Hematopoietic multipotent progenitor cell treated with erythropoietin and hydrocortisone succinate and interleukin-3 and kit ligand, for 8 days (in vitro differentiated cells): ENCODE measurements around the gene OR1S1.
"Not testable (repeated sequence)": the region's sequence is repeated elsewhere in the genome, so short reads cannot be mapped to it uniquely, and the experiment has no call there.

ENCODE experiments used
- DNase-seq: peaks from one replicate; pipeline ENCODE4 v3.0.0-alpha.2; 2015

The OR1S1 gene

DNA sequence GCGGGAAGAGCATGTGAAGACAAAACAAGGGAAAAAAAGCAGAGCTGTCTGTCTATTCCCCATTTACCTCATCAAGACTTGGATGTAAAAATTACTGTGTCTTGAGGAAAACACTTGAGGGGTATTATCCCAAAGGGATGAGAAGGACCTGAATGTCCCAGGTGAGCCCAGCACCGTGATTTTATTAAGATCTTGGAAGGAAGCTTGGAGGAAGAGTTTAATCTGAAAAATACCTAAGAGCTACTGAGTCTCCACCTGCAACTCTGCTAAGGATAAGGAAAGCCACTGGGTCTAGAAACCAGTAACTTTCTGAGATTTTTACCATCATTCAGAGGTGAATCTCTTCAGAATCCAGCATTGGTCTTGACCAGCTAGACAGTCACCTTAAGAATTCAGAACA, at the start of gene OR1S1:
Gene OR1S1 (plus strand): TSS at position 301 of the 400 bp plus-strand sequence.
- not testable (repeated sequence) for DNase-seq

DNA sequence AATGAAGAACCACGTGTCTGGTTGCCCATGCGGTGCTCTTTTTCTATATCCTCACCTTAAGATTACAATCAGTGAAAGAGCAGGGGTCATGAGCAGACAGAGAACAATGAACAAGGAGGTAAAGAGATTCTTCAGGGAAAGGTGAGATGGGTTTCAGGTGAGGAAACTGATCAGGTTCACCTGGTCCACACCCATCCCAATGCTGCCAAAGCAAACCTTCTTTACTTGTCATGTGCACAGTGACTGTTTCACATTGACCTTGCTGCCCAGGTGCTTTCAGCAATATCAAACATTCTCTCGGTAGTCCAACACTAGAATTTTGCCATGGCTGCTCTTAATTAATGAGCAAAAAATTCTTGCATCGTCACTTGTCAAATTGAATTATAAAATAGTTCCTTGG, 48.1 kb upstream of the OR1S1 start:
- no peak for DNase-seq

DNA sequence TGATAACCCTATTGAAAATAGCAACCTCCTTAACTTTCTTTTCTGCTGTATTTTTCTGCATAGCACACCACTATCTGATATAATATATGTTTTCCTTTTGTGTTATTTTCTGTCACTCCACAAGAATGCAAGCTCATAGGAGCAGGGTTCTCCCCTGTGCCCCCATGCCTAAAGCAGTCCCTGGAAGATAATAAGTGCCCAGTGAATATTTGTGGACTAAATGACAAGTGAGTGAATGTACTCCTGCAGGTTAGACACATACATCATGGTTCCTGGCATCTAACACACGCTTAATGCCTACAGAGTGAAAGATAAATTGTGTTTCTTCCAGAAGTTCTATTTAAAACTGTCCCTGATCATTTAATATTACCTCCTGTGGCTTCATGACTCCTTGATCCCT, 47.5 kb upstream of the OR1S1 start:
- no peak for DNase-seq

DNA sequence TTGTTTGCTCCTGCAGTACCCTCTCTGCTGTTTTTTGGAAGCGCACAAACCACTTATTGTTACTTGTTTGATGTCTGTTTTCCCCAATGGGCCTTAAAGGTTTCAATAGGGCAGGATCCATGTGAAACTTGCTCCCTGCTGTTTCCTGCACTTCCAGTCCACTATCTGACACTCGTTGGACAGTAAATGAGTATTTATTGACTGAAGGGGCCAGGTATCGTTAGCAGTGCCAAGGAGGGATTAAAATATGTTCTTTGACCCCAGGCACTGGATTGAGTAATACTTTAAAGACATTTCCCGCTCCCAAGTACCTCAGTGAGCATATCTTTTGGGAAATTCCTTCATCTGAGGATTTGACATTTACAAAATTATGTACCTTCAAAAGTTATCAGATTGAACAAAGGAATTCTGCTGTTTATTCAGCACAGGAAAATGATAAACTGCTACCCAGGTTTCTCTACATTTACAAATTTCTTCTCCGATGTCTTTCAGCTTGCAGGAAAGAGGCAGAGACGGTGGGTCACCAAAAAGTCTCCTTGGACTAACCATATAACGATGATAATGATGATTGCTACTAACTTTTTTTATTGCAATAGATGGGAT, 46.9 kb upstream of the OR1S1 start:
- DNase-seq = no peak

DNA sequence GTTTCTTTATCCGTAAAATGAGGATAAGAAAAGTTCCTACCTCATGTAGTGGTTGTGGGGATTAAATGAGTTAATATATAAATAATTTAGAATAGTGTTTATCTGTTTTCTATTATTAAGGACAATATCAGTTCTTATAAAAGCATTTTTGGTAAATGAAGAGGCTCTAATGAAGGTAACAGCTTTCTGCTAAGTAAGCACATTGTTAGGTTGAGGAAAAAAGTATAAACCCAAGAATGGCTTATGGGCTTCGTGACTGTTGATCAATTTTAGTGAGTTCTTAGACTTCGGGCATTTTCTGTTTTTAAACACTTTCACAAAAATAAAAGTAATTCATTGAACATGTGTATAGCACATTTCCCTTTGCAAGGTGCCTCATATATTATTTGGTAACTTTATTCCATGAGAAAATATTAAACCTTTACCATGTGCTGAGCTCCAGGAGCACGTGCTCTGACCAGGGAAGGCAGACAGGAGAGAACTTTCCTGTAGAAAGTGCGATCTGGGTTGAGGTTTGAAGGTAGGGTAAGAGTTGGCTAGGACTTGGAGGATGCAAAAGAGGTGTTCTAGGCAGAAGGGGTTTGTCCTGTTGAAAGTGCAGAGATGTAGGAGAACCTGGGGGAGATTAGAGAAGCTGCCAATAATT, 35.0 kb upstream of the OR1S1 start:
- DNase-seq = no peak

DNA sequence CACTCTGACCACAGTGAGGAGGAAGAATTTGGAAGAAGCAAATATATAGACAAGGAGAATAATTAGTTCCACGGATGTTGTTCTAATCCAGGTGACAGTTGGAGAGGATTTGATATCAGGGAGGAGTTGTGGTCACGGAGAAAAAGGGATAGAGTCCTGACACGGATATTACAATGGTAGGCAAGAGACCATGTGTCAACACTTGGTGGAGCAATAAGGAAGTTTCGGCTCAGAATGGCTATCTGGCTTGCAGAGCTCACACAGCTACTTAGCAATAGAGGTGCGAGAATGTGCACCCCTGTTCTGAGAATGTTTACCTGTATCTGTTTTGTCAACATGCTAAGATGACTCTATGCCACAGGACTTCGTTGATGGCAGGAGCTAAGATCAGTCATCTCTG, 34.1 kb upstream of the OR1S1 start:
- DNase-seq = no peak

DNA sequence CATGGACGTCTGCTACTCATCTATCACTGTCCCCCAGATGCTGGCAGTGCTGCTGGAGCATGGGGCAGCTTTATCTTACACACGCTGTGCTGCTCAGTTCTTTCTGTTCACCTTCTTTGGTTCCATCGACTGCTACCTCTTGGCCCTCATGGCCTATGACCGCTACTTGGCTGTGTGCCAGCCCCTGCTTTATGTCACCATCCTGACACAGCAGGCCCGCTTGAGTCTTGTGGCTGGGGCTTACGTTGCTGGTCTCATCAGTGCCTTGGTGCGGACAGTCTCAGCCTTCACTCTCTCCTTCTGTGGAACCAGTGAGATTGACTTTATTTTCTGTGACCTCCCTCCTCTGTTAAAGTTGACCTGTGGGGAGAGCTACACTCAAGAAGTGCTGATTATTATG, 32.9 kb upstream of the OR1S1 start:
- no peak for DNase-seq

DNA sequence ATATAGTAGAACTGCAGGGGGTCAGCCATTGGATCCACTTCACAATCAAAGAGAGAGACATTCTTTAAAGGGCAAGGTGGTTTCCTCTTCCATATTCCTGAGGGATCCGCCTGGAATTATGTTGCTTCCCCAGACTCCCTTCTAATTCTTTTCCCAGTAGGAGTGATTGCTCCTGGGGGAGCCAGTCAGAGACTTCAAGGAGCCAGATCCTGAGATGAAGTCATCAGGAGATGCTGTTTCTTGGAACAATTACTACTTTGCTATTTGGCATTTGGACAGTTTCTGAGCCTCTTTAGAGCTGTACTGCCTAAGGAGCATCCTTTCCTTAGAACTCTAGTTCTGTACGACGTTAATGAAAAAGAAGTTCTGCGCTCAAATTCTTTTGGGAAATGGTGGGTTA, 25.6 kb upstream of the OR1S1 start:
- no peak for DNase-seq

DNA sequence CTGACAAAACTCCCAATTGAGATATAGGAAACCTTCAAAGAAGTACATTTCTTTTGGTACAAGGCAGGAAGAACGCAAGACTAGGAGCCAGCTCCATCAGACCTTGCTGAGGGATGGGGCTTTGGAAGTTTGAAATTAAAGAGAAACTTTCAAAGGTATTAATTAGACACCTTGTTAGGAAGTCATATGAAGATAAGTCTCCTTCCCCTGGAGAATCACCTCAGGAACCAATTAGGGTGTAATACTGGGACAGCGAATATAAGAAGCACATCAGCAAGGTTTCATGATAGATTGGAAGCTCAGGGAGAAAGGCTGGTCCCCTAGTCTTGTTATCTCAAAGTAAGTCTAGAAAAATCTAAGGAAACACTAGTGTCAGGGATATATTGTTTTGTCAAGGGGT, 23.8 kb upstream of the OR1S1 start, which contains the start of gene OR9Q2:
Gene OR9Q2 (plus strand): TSS at position 301 of the 400 bp plus-strand sequence. CDS start 1,421 bp downstream, outside the sequence.
- no peak for DNase-seq

DNA sequence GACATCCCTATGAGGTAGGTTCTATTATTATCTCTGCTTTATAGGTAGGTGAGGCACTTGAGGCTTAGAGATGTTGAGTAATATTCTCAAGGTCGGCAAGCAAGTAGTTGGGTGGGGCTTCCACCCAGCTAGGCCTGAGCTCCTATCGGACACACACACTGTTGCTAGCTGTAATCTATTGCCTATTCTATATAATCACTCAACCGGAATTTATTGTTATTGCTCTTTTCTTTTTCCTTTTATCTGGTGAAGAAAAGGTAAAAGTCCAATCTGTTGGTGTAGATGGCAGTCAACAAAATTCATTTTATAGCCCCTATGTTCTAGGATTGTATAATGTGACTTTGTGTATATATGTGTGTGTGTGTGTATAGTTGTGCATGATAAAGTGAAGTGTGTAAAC, 20.3 kb upstream of the OR1S1 start:
- no peak for DNase-seq

DNA sequence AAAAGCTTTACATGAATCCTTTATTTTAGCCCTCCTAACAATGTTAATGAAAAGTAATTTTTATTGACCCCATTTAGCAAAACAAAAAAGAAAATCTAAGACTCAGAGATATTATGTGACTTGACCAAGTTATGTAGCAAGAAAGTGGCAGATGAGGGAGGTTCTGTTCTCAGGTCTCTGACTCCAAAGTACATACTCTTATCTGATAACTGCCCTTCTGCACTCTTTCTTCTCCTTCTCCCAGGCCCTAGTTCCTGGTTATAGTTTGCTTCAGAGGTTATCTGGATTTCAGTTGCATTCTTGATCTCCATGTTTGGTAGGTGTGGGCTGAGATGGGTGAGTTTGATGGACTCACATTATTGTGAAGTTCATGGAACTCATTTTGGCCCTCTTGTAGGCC, 19.1 kb upstream of the OR1S1 start:
- no peak for DNase-seq

DNA sequence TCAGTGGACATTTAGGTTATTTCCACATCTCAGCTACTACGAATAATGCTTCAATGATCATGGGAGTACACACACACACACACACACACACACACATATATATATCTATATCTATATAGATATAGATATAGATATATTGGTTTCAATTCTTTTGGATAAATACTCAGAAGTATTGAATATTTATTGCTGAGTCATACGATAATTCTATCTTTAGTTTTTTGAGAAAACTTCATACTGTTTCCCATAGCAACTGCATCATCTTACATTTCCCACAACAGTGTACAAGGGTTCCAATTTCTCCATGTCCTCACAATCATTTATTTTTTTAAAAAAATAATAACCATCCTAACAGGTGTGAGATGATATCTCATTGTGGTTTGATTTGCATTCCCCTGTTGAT, 16.6 kb upstream of the OR1S1 start:
- DNase-seq = no peak

DNA sequence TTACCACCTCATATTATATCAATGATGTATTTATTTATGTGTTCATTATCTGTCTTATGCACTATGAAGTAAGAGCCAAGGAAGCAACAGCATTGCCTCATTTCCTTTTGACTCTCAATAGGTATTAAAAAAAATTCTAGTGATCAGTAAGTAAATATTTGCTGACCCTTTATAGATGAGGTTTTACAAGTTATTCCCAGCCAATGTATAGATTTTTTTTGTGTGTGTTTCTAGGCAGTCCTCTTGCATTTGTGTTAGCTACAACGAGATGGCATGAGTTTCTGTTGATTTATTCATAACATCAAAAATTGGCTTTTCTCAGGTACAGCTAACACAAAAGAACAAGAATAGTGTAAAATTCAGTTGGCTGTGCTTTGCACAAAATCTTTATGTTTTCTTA, 13.2 kb upstream of the OR1S1 start:
- no peak for DNase-seq

DNA sequence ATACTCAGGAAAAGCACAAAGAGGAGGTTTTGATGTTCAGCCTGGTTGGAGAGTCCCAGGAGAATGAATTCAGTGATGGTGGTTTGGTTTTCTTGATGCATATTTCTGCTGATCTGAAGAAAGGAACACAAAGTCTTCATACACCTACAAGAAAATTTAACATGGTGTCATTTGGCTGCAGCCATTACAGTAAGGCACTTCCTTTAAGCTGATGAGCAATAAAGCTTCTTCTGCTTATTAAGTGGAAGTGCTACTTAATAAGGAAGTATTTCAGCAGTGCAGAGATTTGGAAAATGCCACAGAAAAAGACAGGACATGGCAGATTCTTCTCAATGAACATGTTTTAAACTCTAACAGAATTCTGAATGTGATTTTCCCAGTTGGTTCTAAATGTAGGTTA, 8.5 kb upstream of the OR1S1 start, which contains the start of gene OR1S2:
Gene OR1S2 (minus strand): TSS at position 101 of the 400 bp plus-strand sequence. CDS start 0 bp downstream, at position 101.
- no peak for DNase-seq

DNA sequence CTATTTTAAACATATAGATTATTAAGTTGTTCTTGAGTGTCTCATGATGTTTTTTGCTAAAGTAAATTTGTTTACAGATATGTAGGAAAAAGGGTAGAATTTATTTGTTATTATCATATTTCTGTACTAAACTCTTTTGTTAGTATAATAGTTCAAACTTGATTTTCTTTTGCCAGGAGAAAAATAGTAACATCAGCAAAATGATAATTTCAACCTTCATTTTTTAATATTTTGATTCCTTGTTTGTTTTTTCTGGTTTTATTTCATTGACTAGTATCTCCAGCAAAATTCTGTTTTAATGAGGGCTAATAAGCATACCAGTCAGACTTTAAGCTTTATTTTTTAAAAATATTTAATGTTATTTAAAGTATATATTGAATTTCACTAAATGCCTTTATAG, 4.0 kb downstream of the OR1S1 start:
- DNase-seq = no peak

DNA sequence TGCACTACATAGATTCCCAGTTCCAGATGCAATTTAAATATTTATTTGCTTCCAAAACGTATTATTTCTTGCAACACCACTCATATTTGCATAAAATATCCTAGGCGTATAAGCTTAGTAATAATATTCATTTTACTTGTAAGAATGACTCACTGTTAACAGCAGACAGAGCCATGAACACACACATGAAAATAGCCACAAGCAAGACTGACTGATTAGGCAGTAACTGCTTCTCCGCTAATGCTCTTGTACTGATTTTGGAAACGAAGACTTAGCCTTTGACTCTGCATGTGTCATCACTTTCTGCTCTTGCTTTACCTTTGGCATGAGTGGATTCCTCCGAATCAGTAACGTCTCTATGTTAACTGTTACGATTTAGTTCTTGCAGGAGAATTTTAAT, 10.2 kb downstream of the OR1S1 start:
- DNase-seq = no peak

DNA sequence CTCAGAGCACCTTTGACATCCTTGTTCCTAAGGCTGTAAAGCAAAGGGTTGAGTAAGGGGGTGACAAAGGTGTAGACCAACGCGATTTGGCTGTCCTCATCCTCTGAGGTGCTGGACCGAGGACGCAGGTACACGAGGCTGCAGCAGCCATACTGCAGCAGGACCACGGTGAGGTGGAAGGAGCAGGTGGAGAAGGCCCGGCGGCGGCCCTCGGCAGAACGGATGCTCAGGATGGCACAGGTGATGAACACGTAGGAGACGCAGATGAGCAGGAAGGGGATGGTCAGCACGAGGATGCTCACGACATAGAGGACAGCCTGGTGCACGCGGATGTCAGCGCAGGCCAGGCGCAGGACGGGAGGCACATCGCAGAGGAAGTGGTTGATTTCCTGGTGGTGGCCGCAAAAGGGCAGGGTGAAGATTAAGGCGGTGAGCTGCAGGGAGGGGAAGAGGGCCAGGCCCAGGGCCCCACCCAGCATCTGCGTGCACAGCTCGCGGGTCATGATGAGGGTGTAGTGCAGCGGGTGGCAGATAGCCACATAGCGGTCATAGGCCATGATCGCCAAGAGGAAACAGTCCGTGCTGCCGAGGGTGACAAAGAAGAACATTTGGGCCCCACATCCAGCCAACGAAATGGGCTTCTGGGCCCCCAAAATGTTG, 15.6 kb downstream of the OR1S1 start:
- DNase-seq = no peak

DNA sequence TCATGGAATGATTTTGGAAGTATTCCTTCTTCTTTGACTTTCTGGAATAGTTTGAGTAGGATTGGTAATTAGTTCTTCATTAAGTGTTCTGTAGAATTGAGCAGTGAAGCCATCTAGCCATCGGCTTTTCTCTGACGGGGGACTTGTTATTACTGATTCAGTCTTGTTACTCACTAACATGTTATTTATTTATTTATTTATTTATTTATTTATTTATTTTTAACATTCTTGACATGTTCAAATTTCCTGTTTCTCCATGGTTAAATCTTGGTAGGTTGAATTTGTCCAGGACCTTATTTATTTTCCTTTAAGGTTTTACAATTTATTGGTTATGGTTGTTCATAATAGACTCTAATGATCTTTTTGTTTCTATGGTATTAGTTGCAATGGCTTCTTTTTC, 31.4 kb downstream of the OR1S1 start:
- DNase-seq = no peak

DNA sequence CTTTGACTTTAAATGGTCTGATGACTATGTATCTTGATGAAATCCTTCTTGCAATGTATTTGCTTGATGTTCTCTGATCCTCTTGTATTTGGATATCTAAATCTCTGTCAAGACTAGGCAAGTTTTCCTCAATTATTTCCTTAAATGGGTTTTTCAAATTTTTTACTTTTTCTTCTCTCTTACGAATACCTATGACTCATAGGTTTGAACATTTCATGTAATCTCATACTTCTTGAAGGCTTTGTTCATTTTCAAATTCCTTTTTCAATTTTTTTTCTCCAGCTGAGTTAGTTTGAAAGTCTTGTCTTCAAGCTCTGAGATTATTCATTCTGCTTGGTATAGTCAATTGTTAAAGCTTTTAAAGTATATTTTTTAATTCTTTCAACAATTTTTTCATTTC, 42.4 kb downstream of the OR1S1 start:
- no peak for DNase-seq

DNA sequence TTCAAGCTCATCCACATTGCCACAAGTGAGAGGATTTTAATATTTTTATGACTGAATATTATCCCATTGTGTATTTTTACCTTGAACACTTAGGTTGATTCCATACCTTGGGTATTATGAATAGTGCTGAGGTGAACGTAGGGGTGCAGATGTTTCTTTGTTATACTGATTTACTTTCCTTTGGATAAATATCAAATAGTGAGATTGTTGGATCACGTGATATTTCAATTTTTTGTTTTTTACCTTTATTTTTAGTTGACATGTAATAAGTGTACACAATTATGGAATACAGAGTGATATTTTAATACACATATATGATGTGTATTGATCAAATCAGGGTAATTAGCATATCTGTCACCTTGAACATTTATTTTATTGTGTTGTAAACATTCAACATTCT, 47.5 kb downstream of the OR1S1 start:
- no peak for DNase-seq
